Duodenal mucosa (tissue), 2 donors: ENCODE data around the gene TMEM170B.

Source experiments
- H3K27ac ChIP-seq: one replicate; pipeline ENCODE4 v1.7.0; 2013; ENCODE audit warnings: low read depth, low read length
- H3K27me3 ChIP-seq, 2 donors: one replicate each; pipeline ENCODE4 v1.7.0; 2013; ENCODE audit warnings: low read length in 2 of 2, control low read depth in 1 of 2; ENCODE audit not compliant: insufficient read depth in 2 of 2, control insufficient read depth in 1 of 2
- H3K36me3 ChIP-seq, 2 donors: one replicate each; pipeline ENCODE4 v1.7.0; 2013; ENCODE audit warnings: low read length in 2 of 2, control low read depth in 1 of 2; ENCODE audit not compliant: insufficient read depth in 2 of 2, control insufficient read depth in 1 of 2
- H3K4me1 ChIP-seq, 2 donors: one replicate each; pipeline ENCODE4 v1.7.0; 2013; ENCODE audit warnings: low read length in 2 of 2, control low read depth in 1 of 2; ENCODE audit not compliant: insufficient read depth in 2 of 2, control insufficient read depth in 1 of 2
- H3K4me3 ChIP-seq, 2 donors: one replicate each; pipeline ENCODE4 v1.7.0; 2013; ENCODE audit warnings: low read length in 2 of 2, low read depth in 1 of 2
- H3K9ac ChIP-seq, 2 donors: one replicate each; pipeline ENCODE4 v1.7.0; 2013; ENCODE audit warnings: low read length in 2 of 2, low read depth in 1 of 2
- H3K9me3 ChIP-seq, 2 donors: one replicate each; pipeline ENCODE4 v1.7.0; 2013; ENCODE audit warnings: low read length in 2 of 2, control low read depth in 1 of 2; ENCODE audit not compliant: control insufficient read depth in 1 of 2

TMEM170B gene

GRCh38 chr6:11584244-11584643, 46.7 kb downstream of the TMEM170B start:
- Histone ChIP-seq H3K9me3 (no peaks in the 10 kb centered on the region), H3K9ac (no peak overlapping the region)

GRCh38 chr6:11585426-11586016, 48.0 kb downstream of the TMEM170B start:
- H3K36me3 ChIP-seq: no peaks in the 10 kb centered on the region
- no peak overlapping the region for H3K27ac ChIP-seq
- no peaks in the 10 kb centered on the region for H3K9me3 ChIP-seq
- H3K27me3 ChIP-seq: no peaks in the 10 kb centered on the region
- no peak overlapping the region for H3K9ac ChIP-seq
- H3K4me3 ChIP-seq: no peak overlapping the region
- peaks cover 3% of the 10 kb centered on the region in 2 donors for H3K4me1 ChIP-seq

More at GRCh38 chr6:11584244-11584643, 46.7 kb downstream of the TMEM170B start:
- Histone ChIP-seq H3K27ac (no peak overlapping the region), H3K36me3 (no peaks in the 10 kb centered on the region), H3K27me3 (no peaks in the 10 kb centered on the region), H3K4me1 (peaks cover 3% of the 10 kb centered on the region in 2 donors), H3K4me3 (no peak overlapping the region)

- Histone ChIP-seq H3K9me3 (no peaks in the 10 kb centered on the region), H3K4me3 (no peak overlapping the region), H3K9ac (no peak overlapping the region), H3K4me1 (peaks cover 3% of the 10 kb centered on the region in 2 donors), H3K27me3 (no peaks in the 10 kb centered on the region), H3K36me3 (no peaks in the 10 kb centered on the region), H3K27ac (no peak overlapping the region)
Measured at GRCh38 chr6:11586117-11586516, 48.6 kb downstream of the TMEM170B start.

DNA sequence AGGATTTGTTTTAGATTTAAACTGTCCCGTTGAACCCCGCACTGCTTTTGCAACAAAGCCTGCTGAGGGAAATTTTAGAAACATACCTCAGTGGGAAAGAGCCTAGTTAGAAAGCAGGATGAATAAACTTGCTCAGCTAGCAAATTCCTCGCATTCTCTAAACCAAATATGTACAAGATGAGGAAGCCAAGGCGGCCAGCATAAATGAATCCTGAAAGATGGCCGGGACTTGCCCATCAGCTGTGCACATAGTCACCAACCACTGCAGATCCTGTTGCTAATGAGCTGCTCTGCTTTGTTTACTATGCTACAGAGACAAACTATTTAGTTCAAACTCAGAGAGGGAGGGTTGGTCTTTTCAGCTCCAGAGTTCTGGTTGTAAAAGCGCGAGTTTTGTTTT, 49.0 kb downstream of the TMEM170B start:
- Histone ChIP-seq H3K9ac (no peak overlapping the region), H3K27ac (no peak overlapping the region), H3K27me3 (no peaks in the 10 kb centered on the region), H3K36me3 (no peaks in the 10 kb centered on the region), H3K9me3 (no peaks in the 10 kb centered on the region), H3K4me1 (peaks cover 3% of the 10 kb centered on the region in 2 donors), H3K4me3 (no peak overlapping the region)

GRCh38 chr6:11589261-11589660, 51.7 kb downstream of the TMEM170B start:
- Histone ChIP-seq H3K4me1 (peaks cover 3% of the 10 kb centered on the region in 2 donors), H3K27me3 (no peaks in the 10 kb centered on the region), H3K9ac (no peak overlapping the region), H3K4me3 (no peak overlapping the region), H3K27ac (no peak overlapping the region), H3K9me3 (no peaks in the 10 kb centered on the region), H3K36me3 (no peaks in the 10 kb centered on the region)

GRCh38 chr6:11592294-11592906, 54.9 kb downstream of the TMEM170B start:
- Histone ChIP-seq H3K4me3 (no peak overlapping the region), H3K9ac (no peak overlapping the region), H3K9me3 (no peaks in the 10 kb centered on the region), H3K4me1 (no peaks in the 10 kb centered on the region), H3K27ac (no peak overlapping the region), H3K27me3 (no peaks in the 10 kb centered on the region), H3K36me3 (no peaks in the 10 kb centered on the region)

DNA sequence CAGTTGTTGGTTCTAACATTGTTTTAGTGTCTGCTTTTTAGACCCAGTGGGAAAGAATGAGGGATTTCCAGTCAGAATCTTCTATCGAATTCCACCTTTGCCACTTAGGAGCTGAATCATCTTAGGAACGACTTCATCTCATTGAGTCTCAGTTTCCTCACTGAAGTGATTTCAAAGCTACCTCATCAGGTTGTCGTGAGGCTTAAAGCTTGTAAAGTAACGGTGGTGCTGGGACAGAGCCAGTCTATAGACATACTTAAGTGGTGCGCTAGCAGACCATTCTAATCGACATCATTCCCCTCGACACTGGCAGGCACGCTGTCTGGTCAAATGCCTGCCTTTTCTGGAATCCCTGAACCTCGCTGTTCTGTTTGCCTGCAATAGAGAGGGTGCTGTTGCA, 55.5 kb downstream of the TMEM170B start:
- no peaks in the 10 kb centered on the region for H3K36me3 ChIP-seq
- H3K4me3 ChIP-seq: no peak overlapping the region
- H3K9ac ChIP-seq: no peak overlapping the region
- no peaks in the 10 kb centered on the region for H3K9me3 ChIP-seq
- no peak overlapping the region for H3K27ac ChIP-seq
- no peaks in the 10 kb centered on the region for H3K4me1 ChIP-seq
- H3K27me3 ChIP-seq: no peaks in the 10 kb centered on the region

DNA sequence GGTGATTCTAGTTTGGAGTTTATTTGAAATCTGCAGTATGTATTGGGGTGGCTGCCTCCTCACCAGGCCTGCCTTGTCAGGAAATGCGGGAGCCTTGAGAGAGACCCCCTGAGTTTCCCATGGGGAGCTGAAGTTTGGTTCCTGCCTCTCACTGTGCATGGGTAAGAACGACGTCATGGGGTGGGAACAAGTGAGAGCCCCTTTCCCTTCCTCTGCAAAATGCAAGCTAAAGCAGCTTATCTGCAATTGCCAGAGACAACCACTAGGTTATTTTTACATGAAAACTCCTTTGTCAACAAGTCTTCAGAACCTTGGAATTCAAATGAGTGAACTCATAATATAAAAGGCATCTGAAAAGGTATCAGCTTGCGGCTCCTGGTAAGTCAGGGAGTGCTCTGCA, 58.4 kb downstream of the TMEM170B start:
- Histone ChIP-seq H3K9ac (no peak overlapping the region), H3K9me3 (no peaks in the 10 kb centered on the region), H3K36me3 (no peaks in the 10 kb centered on the region), H3K4me3 (no peak overlapping the region), H3K27ac (no peak overlapping the region), H3K4me1 (no peaks in the 10 kb centered on the region), H3K27me3 (no peaks in the 10 kb centered on the region)

- Histone ChIP-seq H3K4me3 (no peak overlapping the region), H3K9me3 (no peaks in the 10 kb centered on the region), H3K27ac (no peak overlapping the region), H3K36me3 (no peaks in the 10 kb centered on the region), H3K4me1 (no peaks in the 10 kb centered on the region), H3K27me3 (no peaks in the 10 kb centered on the region), H3K9ac (no peak overlapping the region)
Measured at GRCh38 chr6:11596640-11597237, 59.2 kb downstream of the TMEM170B start.

DNA sequence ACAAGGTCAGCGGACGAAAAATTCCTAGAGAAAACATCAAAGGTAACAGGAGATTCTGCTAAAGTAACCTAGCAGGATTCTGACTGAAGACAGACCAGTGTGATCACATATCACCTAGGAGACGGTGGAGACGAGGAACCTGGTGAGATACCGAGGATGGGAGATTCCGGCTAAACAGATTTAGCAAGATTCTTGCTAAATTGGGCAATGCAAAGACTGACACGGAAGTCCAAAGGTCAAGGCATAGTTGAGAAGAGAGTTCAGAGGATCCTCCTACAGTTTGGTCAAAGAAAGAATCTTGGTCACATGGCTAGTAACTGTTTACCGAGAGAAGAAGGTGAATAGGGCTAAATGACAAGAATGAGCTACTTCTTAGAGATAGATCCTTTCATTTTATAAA, 61.1 kb downstream of the TMEM170B start:
- H3K9me3 ChIP-seq: no peaks in the 10 kb centered on the region
- H3K27me3 ChIP-seq: no peaks in the 10 kb centered on the region
- H3K9ac ChIP-seq: no peak overlapping the region
- H3K36me3 ChIP-seq: no peaks in the 10 kb centered on the region
- H3K4me1 ChIP-seq: no peaks in the 10 kb centered on the region
- H3K4me3 ChIP-seq: no peak overlapping the region
- no peak overlapping the region for H3K27ac ChIP-seq
